HEK293 (cell line): Measurements from ENCODE around the gene STRA8.

Source experiments
- CTCF ChIA-PET: fragments of 350-600 bp; formaldehyde crosslinking; extraction: SDS; loops from one replicate; lab custom pipeline; 2021; ENCODE audit warnings: antibody characterized with exemption; lab: Yijun Ruan, JAX
- POLR2A ChIA-PET: fragments of 300-600 bp; formaldehyde crosslinking; extraction: SDS; loops from one replicate; lab custom pipeline; 2020; ENCODE audit warnings: antibody characterized with exemption, inconsistent platforms; lab: Yijun Ruan, JAX
- H3K27ac ChIP-seq: fragments of 200-500 bp; sonication (Bioruptor generic); 2 replicates; pipeline ENCODE4 v1.5.1; 2014; ENCODE audit warnings: low read depth, low read length, control low read depth, inconsistent platforms; ENCODE audit errors: extremely low read depth
- H3K36me3 ChIP-seq, 2 experiments: fragments of 200-500 bp in 1 of 2; sonication (Bioruptor generic) in 1 of 2; 1 replicate in 1 of 2; 2 replicates in 1 of 2; pipeline ENCODE4 v1.5.1; 2014 to 2017; ENCODE audit warnings: inconsistent platforms in 2 of 2, low read length in 2 of 2; ENCODE audit not compliant: control insufficient read depth in 2 of 2, insufficient read depth in 1 of 2
- H3K4me1 ChIP-seq: fragments of 200-500 bp; sonication (Bioruptor generic); 2 replicates; pipeline ENCODE4 v1.5.1; 2014; ENCODE audit warnings: mild to moderate bottlenecking, low read length, inconsistent platforms; ENCODE audit not compliant: control insufficient read depth, insufficient read depth
- H3K4me3 ChIP-seq: 2 replicates; pipeline ENCODE4 v1.5.1; 2011; ENCODE audit warnings: low read depth, mild to moderate bottlenecking, control low read depth, low read length, moderate library complexity
- H3K9me3 ChIP-seq: fragments of 200-500 bp; sonication (Bioruptor generic); 2 replicates; pipeline ENCODE4 v1.5.1; 2014; ENCODE audit warnings: low read depth, low read length, inconsistent platforms; ENCODE audit not compliant: control insufficient read depth, insufficient read depth
- CTCF ChIP-seq: fragments of 450-650 bp; formaldehyde crosslinking; IDR thresholded peaks from 2 replicates; pipeline ENCODE4 v1.5.1; 2016; ENCODE audit warnings: missing biosample characterization, missing genetic modification characterization
- ZBTB6 ChIP-seq: fragments of 450-650 bp; formaldehyde crosslinking; IDR thresholded peaks from 2 replicates; pipeline ENCODE4 v1.5.1; 2017; ENCODE audit warnings: missing biosample characterization, missing genetic modification characterization
- ZIC2 ChIP-seq: fragments of 450-650 bp; formaldehyde crosslinking; IDR thresholded peaks from 2 replicates; pipeline ENCODE4 v1.5.1; 2016; ENCODE audit warnings: missing biosample characterization, missing genetic modification characterization
- ZNF155 ChIP-seq: fragments of 450-650 bp; formaldehyde crosslinking; IDR thresholded peaks from 2 replicates; pipeline ENCODE4 v1.5.1; 2016; ENCODE audit warnings: missing biosample characterization, missing genetic modification characterization
- ZNF18 ChIP-seq: fragments of 450-650 bp; formaldehyde crosslinking; IDR thresholded peaks from 2 replicates; pipeline ENCODE4 v1.5.1; 2016; ENCODE audit warnings: missing biosample characterization, missing genetic modification characterization
- ZNF184 ChIP-seq: fragments of 450-650 bp; IDR thresholded peaks from 2 replicates; pipeline ENCODE4 v1.5.1; 2018; ENCODE audit warnings: missing biosample characterization, mild to moderate bottlenecking, missing genetic modification characterization
- ZNF223 ChIP-seq: fragments of 450-650 bp; formaldehyde crosslinking; IDR thresholded peaks from 2 replicates; pipeline ENCODE4 v1.5.1; 2016; ENCODE audit warnings: missing biosample characterization, missing genetic modification characterization
- ZNF26 ChIP-seq: fragments of 450-650 bp; formaldehyde crosslinking; IDR thresholded peaks from 2 replicates; pipeline ENCODE4 v1.5.1; 2016; ENCODE audit warnings: missing biosample characterization, missing genetic modification characterization
- ZNF266 ChIP-seq: fragments of 450-650 bp; formaldehyde crosslinking; IDR thresholded peaks from 2 replicates; pipeline ENCODE4 v1.5.1; 2016; ENCODE audit warnings: missing biosample characterization, missing genetic modification characterization, low read depth
- ZNF362 ChIP-seq: fragments of 450-650 bp; formaldehyde crosslinking; IDR thresholded peaks from 2 replicates; pipeline ENCODE4 v1.5.1; 2016; ENCODE audit warnings: missing biosample characterization, missing genetic modification characterization
- ZNF529 ChIP-seq: fragments of 450-650 bp; formaldehyde crosslinking; IDR thresholded peaks from 2 replicates; pipeline ENCODE4 v1.5.1; 2017; ENCODE audit warnings: missing genetic modification characterization, missing biosample characterization; ENCODE audit not compliant: insufficient replicate concordance
- ZNF555 ChIP-seq: fragments of 450-650 bp; formaldehyde crosslinking; conservative IDR thresholded peaks from 2 replicates; pipeline ENCODE4 v1.5.1; 2017; ENCODE audit warnings: missing biosample characterization, mild to moderate bottlenecking, missing genetic modification characterization, inconsistent platforms
- ZNF629 ChIP-seq: fragments of 450-650 bp; formaldehyde crosslinking; IDR thresholded peaks from 2 replicates; pipeline ENCODE4 v1.5.1; 2017; ENCODE audit warnings: missing biosample characterization, missing genetic modification characterization
- ZNF654 ChIP-seq: fragments of 450-650 bp; formaldehyde crosslinking; IDR thresholded peaks from 2 replicates; pipeline ENCODE4 v1.5.1; 2016; ENCODE audit warnings: low read depth, missing biosample characterization, missing genetic modification characterization
- ZNF692 ChIP-seq: fragments of 450-650 bp; formaldehyde crosslinking; IDR thresholded peaks from 2 replicates; pipeline ENCODE4 v1.5.1; 2016; ENCODE audit warnings: missing biosample characterization, missing genetic modification characterization
- ZNF777 ChIP-seq: fragments of 450-650 bp; formaldehyde crosslinking; IDR thresholded peaks from 2 replicates; pipeline ENCODE4 v1.5.1; 2017; ENCODE audit warnings: missing biosample characterization, missing genetic modification characterization, borderline replicate concordance
- ZSCAN18 ChIP-seq: fragments of 450-650 bp; formaldehyde crosslinking; IDR thresholded peaks from 2 replicates; pipeline ENCODE4 v1.5.1; 2016; ENCODE audit warnings: missing biosample characterization, missing genetic modification characterization

STRA8 gene

GRCh38 chr7:135195156-135195555 lies 38.5 kb upstream of the STRA8 start:
- Histone ChIP-seq H3K27ac (no peak overlapping the region), H3K36me3 (peaks cover 0 to 72% of the 10 kb centered on the region in 2 experiments; a peak in 2 of 3 replicates), H3K4me3 (no peak overlapping the region), H3K4me1 (no peaks in the 10 kb centered on the region), H3K9me3 (no peaks in the 10 kb centered on the region)
- no peak for TF ChIP-seq ZNF184 (tag by site-specific recombination)
- TF ChIP-seq ZNF155 (tag by site-specific recombination), result no peak
- TF ChIP-seq ZNF266 (tag by site-specific recombination), result no peak
- TF ChIP-seq ZBTB6, result no peak
- no peak for TF ChIP-seq ZNF777 (tag by site-specific recombination)
- no peak for TF ChIP-seq ZNF362 (tag by site-specific recombination)
- no peak for TF ChIP-seq ZNF529
- TF ChIP-seq ZNF18, result no peak
- TF ChIP-seq CTCF (tag by site-specific recombination), result no peak
- no peak for TF ChIP-seq ZNF629 (tag by site-specific recombination)
- no peak for TF ChIP-seq ZNF223 (tag by site-specific recombination)
- TF ChIP-seq ZNF654, result no peak
- TF ChIP-seq ZNF26 (tag by site-specific recombination), result no peak
- TF ChIP-seq ZSCAN18, result no peak
- no peak for TF ChIP-seq ZNF555 (tag by site-specific recombination)
- ChIA-PET CTCF (no interaction called here), POLR2A (no interaction called here)

GRCh38 chr7:135195968-135196629 lies 37.5 kb upstream of the STRA8 start:
- ChIA-PET CTCF (no interaction called here), POLR2A (no interaction called here)
- no peak for TF ChIP-seq ZNF692 (tag by site-specific recombination)
- peak; percentile 31; the same call in 1 of the 2 replicates for TF ChIP-seq ZIC2
- Histone ChIP-seq H3K4me3 (no peak overlapping the region), H3K4me1 (peaks cover 4% of the 10 kb centered on the region), H3K9me3 (no peaks in the 10 kb centered on the region), H3K36me3 (peaks cover 0 to 74% of the 10 kb centered on the region in 2 experiments; a peak in 2 of 3 replicates), H3K27ac (no peak overlapping the region)
